ENCODE data around the gene NOXO1. TPM values are rescaled to one million over a fixed set of nuclear protein-coding genes. Genes with fewer than 3 reads are reported as not detected.
A peak's percentile ranks its signal among the peaks of the same experiment; 100 is the strongest.

NOXO1 gene
- total RNA-seq, 1 experiment from 2014 or later = 1.2 TPM

GRCh38 chr16:2019921-2020831 lies 38.9 kb upstream of the NOXO1 start:
- Histone ChIP-seq H3K36me3 (ENCODE audit: insufficient read depth, low read length, poor library complexity, severe bottlenecking) (no peaks in the 10 kb centered on the region), H3K9me3 (ENCODE audit: low read depth, low read length, poor library complexity, severe bottlenecking) (no peaks in the 10 kb centered on the region), H3K27ac (ENCODE audit: low read depth, low read length, poor library complexity, severe bottlenecking) (peak overlapping the region; percentile 52), H3K4me1 (ENCODE audit: insufficient read depth, low read length, poor library complexity, severe bottlenecking) (peaks cover 14% of the 10 kb centered on the region), H3K4me3 (ENCODE audit: low read depth, low read length, poor library complexity, severe bottlenecking) (peak overlapping the region; percentile 56), H3K27me3 (replicated peaks; ENCODE audit: insufficient read depth, low read depth, low read length, poor library complexity) (no peaks in the 10 kb centered on the region)
- TSS peak; percentile 90 for BruUV-seq (replicated peaks)
- ChIA-PET CTCF (interaction anchor here (0.6 to 1.0 kb wide), 2 partner anchors 8 kb away, joined by 4 to 6 read pairs; no protein-coding TSS in a partner anchor), POLR2A (ENCODE audit: low non-redundant PET) (interaction anchor here (1.1 kb wide), 1 partner anchor 135 kb away, joined by 10 read pairs; the partner anchor contains the start of gene TRAF7)
- no peak for TF ChIP-seq CTCF (conservative IDR thresholded peaks at IDR 0.05; ENCODE audit: low read depth, low read length)
- intact Hi-C loops (cut with micrococcal nuclease; ENCODE audit: unreplicated experiment) = loop anchor here (5.0 kb wide), 1 partner anchor 132 kb away; no protein-coding TSS in a partner anchor
- DNase-seq (ENCODE audit: low spot score) = peak; percentile 62

DNA sequence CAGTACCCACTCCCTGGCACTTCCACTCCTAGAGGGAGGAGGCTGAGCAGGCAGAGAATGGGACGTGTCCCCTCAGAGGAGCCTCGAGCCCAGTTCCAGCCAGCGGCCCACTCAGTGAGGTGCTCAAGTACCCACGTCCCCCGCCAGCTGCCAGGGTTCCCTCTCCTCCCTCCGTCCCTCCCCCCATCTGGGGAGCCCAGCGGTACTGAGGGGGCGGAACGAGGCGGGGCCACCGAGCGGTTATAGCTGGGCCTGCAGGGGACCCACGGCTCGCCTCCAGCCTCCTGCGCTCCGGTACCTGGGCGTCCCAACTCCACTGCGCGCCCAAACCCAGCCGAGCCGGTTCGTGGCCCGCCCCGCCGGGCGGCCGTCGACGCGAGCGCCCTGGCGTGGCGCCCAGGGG lies 38.2 kb upstream of the NOXO1 start, which contains the start of gene NPW:
Gene NPW, plus strand, starts transcription at position 268 of the 403 bp plus-strand sequence.
- no TSS peak for BruUV-seq (replicated peaks)
- intact Hi-C loops (cut with micrococcal nuclease; ENCODE audit: unreplicated experiment) = no loop called here
- no peaks in the 10 kb centered on the region for H3K9me3 ChIP-seq (ENCODE audit: low read depth, low read length, poor library complexity, severe bottlenecking)
- CTCF ChIA-PET = interaction anchor here (1.0 kb wide), 1 partner anchor 8 kb away, joined by 4 read pairs; no protein-coding TSS in a partner anchor
- H3K36me3 ChIP-seq (ENCODE audit: insufficient read depth, low read length, poor library complexity, severe bottlenecking) = no peaks in the 10 kb centered on the region
- H3K4me1 ChIP-seq (ENCODE audit: insufficient read depth, low read length, poor library complexity, severe bottlenecking) = peaks cover 14% of the 10 kb centered on the region
- H3K27me3 ChIP-seq (replicated peaks; ENCODE audit: insufficient read depth, low read depth, low read length, poor library complexity) = no peaks in the 10 kb centered on the region
- TF ChIP-seq CTCF (conservative IDR thresholded peaks at IDR 0.05; ENCODE audit: low read depth, low read length) = no peak
- no peak for TF ChIP-seq EZH2 (IDR thresholded peaks at IDR 0.05; ENCODE audit: borderline replicate concordance, low read depth, low read length, poor library complexity, severe bottlenecking)
- peak within 1 kb of the TSS; percentile 52 for H3K27ac ChIP-seq (ENCODE audit: low read depth, low read length, poor library complexity, severe bottlenecking)
- H3K4me3 ChIP-seq (ENCODE audit: low read depth, low read length, poor library complexity, severe bottlenecking) = peak within 1 kb of the TSS; percentile 56
- POLR2A ChIA-PET (ENCODE audit: low non-redundant PET) = interaction anchor here (0.6 to 1.1 kb wide), 2 partner anchors 136 to 244 kb away, joined by 7 to 10 read pairs; partner anchors contain the start of gene TRAF7
- DNase-seq (ENCODE audit: low spot score) = peak; percentile 70

GRCh38 chr16:2016407-2016922 lies 35.2 kb upstream of the NOXO1 start:
- no peaks in the 10 kb centered on the region for H3K9me3 ChIP-seq (ENCODE audit: low read depth, low read length, poor library complexity, severe bottlenecking)
- intact Hi-C loops (cut with micrococcal nuclease; ENCODE audit: unreplicated experiment) = no loop called here
- H3K4me3 ChIP-seq (ENCODE audit: low read depth, low read length, poor library complexity, severe bottlenecking) = no peak overlapping the region
- BruUV-seq (replicated peaks) = no TSS peak
- peak; percentile 55 for DNase-seq (ENCODE audit: low spot score)
- CTCF ChIA-PET = interaction anchor here (0.5 to 1.4 kb wide), 6 partner anchors 11 to 1018 kb away, joined by 3 to 11 read pairs (median 3); partner anchors contain the start of gene ECI1
- POLR2A ChIA-PET (ENCODE audit: low non-redundant PET) = no interaction called here
- no peaks in the 10 kb centered on the region for H3K27me3 ChIP-seq (replicated peaks; ENCODE audit: insufficient read depth, low read depth, low read length, poor library complexity)
- peak; percentile 70 for TF ChIP-seq CTCF (conservative IDR thresholded peaks at IDR 0.05; ENCODE audit: low read depth, low read length)
- no peak for TF ChIP-seq EZH2 (IDR thresholded peaks at IDR 0.05; ENCODE audit: borderline replicate concordance, low read depth, low read length, poor library complexity, severe bottlenecking)
- no peak overlapping the region for H3K27ac ChIP-seq (ENCODE audit: low read depth, low read length, poor library complexity, severe bottlenecking)
- no peaks in the 10 kb centered on the region for H3K4me1 ChIP-seq (ENCODE audit: insufficient read depth, low read length, poor library complexity, severe bottlenecking)
- H3K36me3 ChIP-seq (ENCODE audit: insufficient read depth, low read length, poor library complexity, severe bottlenecking) = no peaks in the 10 kb centered on the region

Measured in A673 (cell line).